IPS-20b (cell line): Measurements from ENCODE around the gene NGB.
"Not testable (repeated sequence)": the region's sequence is repeated elsewhere in the genome, so short reads cannot be mapped to it uniquely, and the experiment has no call there.

Experiments used
- H3K27ac ChIP-seq: one replicate; pipeline ENCODE4 v1.5.1; 2013; ENCODE audit warnings: low read length
- H3K27me3 ChIP-seq: 2 replicates; pipeline ENCODE4 v1.6.1; 2013; ENCODE audit warnings: mild to moderate bottlenecking, low read length, inconsistent platforms; ENCODE audit not compliant: insufficient read depth
- H3K36me3 ChIP-seq: 2 replicates; pipeline ENCODE4 v1.6.1; 2013; ENCODE audit warnings: low read depth, mild to moderate bottlenecking, inconsistent platforms, low read length, moderate library complexity; ENCODE audit not compliant: insufficient read depth
- H3K4me1 ChIP-seq: 2 replicates; pipeline ENCODE4 v1.6.1; 2013; ENCODE audit warnings: mild to moderate bottlenecking, control low read depth, inconsistent platforms, low read length, moderate library complexity; ENCODE audit not compliant: insufficient read depth
- H3K4me3 ChIP-seq: 2 replicates; pipeline ENCODE4 v1.5.1; 2013; ENCODE audit warnings: mild to moderate bottlenecking, low read length, inconsistent platforms
- H3K9ac ChIP-seq: 2 replicates; pipeline ENCODE4 v1.6.1; 2013; ENCODE audit warnings: low read depth, mild to moderate bottlenecking, inconsistent platforms, low read length, moderate library complexity
- H3K9me3 ChIP-seq: 2 replicates; pipeline ENCODE4 v1.6.1; 2013; ENCODE audit warnings: mild to moderate bottlenecking, low read depth, low read length, inconsistent platforms; ENCODE audit not compliant: insufficient read depth

NGB gene, protein sequence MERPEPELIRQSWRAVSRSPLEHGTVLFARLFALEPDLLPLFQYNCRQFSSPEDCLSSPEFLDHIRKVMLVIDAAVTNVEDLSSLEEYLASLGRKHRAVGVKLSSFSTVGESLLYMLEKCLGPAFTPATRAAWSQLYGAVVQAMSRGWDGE

DNA sequence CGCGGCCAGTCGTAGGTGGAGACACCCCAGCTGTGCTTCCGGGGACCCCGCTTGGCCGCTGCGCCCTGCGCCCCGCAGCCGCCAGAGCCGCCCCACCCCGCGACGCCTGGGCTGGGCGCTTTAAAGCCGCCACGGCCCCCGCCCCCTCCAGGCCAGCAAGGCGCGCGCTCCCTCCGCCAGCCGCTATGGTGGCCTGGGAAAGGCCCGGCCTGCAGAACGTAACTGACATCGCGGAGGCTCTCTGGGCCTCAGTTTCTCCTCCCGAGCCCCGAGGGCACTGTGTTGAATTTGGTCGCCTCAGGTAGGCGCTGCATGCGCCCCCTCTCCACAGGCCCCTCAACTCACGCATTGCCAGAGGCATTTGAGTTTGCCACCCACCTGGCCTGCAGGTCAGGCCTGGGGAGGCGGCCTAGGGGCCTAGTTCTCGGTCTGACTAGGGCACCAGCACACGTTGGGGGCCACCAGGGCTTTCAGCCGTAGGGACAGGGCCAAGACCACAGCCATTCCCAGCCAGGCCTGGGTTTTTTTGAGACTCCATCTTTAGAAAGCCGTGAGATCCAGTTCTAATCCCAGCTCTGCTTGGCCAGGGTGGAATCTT lies at the start of gene NGB:
Gene NGB, minus strand, starts transcription at position 94 of the 598 bp plus-strand sequence. CDS start 269 bp downstream, outside the sequence.
- Histone ChIP-seq H3K9ac (no peak within 1 kb of the TSS), H3K36me3 (no peaks in the 10 kb centered on the region), H3K27ac (no peak within 1 kb of the TSS), H3K9me3 (no peaks in the 10 kb centered on the region; the same call in 1 of the 2 replicates), H3K27me3 (peaks cover 69% of the 10 kb centered on the region), H3K4me1 (no peaks in the 10 kb centered on the region), H3K4me3 (peak within 1 kb of the TSS; percentile 54; the same call in 1 of the 2 replicates)

DNA sequence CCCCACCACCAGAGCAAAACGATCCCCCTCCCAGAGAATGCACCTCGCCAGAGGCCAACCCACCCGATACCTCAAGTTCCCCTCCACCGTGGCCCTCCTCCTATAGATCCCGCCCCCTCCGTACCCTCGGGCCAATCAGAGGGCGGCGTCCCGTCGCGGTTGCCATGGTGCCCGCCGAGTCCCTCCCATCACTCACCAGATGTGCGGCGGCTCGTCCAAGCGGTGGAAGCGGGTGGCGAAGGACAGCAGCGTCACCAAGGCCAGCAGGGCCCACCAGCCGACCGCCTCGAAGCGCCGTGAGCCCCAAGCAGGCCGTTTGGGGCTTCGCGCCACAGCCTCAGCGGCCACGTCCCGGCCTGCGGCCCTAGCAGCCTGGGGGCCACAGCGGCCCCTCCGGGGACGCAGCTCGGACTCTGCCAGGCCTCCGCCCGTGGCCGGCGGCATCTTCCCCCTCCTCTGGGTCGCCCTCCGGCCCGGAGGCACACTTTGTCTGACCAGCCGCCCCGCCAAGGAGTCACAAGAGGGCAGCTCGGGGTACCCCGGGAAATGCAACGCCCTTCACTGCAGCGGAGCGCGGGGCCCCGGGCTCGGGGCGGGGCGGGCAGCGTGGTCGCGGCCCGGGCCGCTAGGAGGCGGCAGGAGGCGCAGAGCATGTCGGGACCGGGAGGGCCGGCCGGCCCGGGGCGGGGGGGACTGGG lies 49.4 kb upstream of the NGB start, which contains the start of gene POMT2:
Gene POMT2, minus strand, starts transcription at position 646 of the 698 bp plus-strand sequence. Its CDS starts 202 bp downstream, at position 444.
- H3K4me1 ChIP-seq: peaks cover 16% of the 10 kb centered on the region
- no peaks in the 10 kb centered on the region for H3K36me3 ChIP-seq
- no peaks in the 10 kb centered on the region for H3K27me3 ChIP-seq
- H3K9me3 ChIP-seq: no peaks in the 10 kb centered on the region
- peak within 1 kb of the TSS; percentile 96 for H3K9ac ChIP-seq
- peak within 1 kb of the TSS; percentile 93 for H3K27ac ChIP-seq
- H3K4me3 ChIP-seq: peak within 1 kb of the TSS; percentile 92

DNA sequence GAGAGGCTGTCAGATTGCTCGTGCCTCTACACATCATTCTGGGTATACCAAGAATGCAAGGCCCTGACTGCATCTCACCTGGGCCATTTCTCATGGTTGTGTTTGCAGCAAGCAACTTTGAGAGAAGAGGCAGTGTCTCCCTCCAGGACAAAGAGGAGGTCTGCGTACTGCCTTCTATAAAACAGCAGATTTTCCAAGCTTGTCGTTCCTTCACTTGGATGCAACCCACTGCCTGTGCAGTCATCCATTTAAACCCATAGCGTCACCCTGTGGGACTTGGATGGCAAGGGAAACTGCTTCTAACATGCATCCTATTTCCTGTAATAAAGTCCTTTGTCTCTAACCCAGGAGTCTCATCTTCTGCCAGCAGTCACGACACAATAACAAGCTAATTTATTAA lies 48.4 kb upstream of the NGB start:
- Histone ChIP-seq H3K9me3 (no peaks in the 10 kb centered on the region), H3K4me3 (peak overlapping the region; percentile 92; the same call in 1 of the 2 replicates), H3K9ac (peak overlapping the region; percentile 60; the same call in 1 of the 2 replicates), H3K36me3 (no peaks in the 10 kb centered on the region), H3K27me3 (no peaks in the 10 kb centered on the region), H3K27ac (no peak overlapping the region), H3K4me1 (peaks cover 24% of the 10 kb centered on the region)

DNA sequence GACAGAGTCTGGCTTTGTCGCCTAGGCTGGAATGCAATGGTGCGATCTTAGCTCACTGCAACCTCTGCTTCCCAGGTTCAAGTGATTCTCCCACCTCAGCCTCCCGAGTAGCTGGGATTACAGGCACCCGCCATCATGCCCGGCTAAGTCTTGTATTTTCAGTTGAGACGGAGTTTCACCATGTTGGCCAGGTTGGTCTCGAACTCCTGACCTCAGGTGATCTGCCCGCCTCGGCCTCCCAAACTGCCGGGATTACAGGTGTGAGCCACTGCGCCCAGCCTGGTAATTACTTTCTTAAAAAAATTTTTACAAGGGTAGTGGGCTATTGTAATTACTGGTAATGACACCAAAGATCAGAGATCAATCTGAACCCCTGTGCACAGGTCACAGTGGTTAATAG lies 47.8 kb upstream of the NGB start:
- not testable (repeated sequence) for H3K4me3 ChIP-seq, H3K9me3 ChIP-seq, H3K36me3 ChIP-seq, H3K27me3 ChIP-seq, H3K27ac ChIP-seq, H3K9ac ChIP-seq
- peaks cover 29% of the 10 kb centered on the region for H3K4me1 ChIP-seq

DNA sequence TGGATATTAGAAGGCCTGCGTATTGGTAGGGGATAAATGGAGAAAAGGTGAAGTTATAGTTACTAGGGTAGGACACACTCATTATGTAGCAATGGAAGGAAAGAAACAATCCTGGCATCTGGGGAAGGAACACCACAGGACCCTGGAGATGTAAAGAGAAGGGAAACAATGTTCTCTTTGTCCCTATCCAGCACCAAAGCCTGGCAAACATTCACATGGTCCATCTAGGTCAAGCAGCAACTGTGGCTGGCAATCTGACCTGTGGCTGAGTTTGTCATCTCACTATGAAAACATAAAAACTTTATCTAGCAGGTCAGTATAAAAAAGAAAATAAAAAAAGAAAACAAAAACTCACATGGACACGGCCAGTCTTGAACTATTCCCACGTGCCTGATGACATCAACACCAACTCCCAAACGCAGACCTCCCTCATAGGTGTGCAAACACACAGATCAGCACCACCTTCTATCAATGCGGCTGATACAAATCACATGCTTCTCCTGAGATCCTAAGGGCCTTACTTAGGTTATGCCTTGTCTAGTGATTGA lies 47.1 kb upstream of the NGB start:
- peaks cover 29% of the 10 kb centered on the region for H3K4me1 ChIP-seq
- H3K27me3 ChIP-seq: no peaks in the 10 kb centered on the region
- H3K36me3 ChIP-seq: no peaks in the 10 kb centered on the region
- H3K4me3 ChIP-seq: no peak overlapping the region
- no peak overlapping the region for H3K9ac ChIP-seq
- H3K9me3 ChIP-seq: no peaks in the 10 kb centered on the region
- H3K27ac ChIP-seq: no peak overlapping the region

DNA sequence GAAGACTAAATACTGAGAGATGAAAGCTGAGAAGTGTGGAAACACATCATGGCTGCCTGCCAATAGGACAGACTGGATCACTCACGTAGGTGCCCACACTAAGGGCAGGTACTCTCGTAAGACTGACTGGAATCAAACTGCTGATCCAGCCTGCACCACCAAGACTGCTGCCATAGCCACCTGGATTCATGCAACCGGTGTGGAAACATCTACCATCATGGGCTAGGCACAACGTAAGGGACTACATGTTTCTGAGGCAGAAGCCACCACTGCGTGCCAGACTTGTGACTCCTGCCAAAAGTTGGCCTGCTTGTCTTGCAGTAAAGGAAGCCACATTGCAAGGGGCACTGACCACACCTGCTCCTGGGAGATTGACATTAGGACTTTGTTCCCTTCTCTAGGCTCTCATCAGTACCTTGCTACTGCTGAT lies 45.9 kb upstream of the NGB start:
- Histone ChIP-seq H3K27me3 (no peaks in the 10 kb centered on the region), H3K4me1 (peaks cover 27% of the 10 kb centered on the region), H3K36me3 (no peaks in the 10 kb centered on the region), H3K4me3 (no peak overlapping the region), H3K9me3 (no peaks in the 10 kb centered on the region), H3K27ac (no peak overlapping the region), H3K9ac (no peak overlapping the region)

GRCh38 chr14:77316195-77316505 lies 45.1 kb upstream of the NGB start:
- Histone ChIP-seq H3K27me3 (no peaks in the 10 kb centered on the region), H3K4me1 (peaks cover 26% of the 10 kb centered on the region), H3K9ac (no peak overlapping the region), H3K36me3 (no peaks in the 10 kb centered on the region), H3K4me3 (no peak overlapping the region), H3K27ac (no peak overlapping the region), H3K9me3 (no peaks in the 10 kb centered on the region)

- 0 out of 2 replicates have a peak, but pooled peaks cover 3% of the 10 kb centered on the region for H3K36me3 ChIP-seq
- H3K27ac ChIP-seq: peak overlapping the region; percentile 13
- peaks cover 24% of the 10 kb centered on the region for H3K4me1 ChIP-seq
Observed at GRCh38 chr14:77314539-77315457, 43.8 kb upstream of the NGB start.

DNA sequence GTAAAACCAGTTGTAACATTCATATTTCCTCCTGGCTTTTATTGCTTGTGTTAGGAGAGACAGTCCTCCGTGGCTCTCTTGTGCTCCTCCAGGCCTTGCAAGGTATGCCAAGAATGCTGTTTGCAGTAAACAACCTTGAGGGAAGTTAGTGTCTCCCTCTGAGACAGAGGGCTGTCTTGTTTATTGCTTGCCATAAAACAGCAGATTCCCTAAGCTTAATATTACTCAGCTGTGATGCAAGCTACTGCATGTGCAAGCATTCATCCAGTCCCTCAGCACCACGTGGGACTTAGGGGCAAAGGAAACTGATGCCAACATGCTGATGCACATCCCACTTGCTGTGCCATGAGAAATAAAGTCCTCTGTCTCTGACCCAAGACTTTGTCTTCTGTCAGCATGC lies 43.0 kb upstream of the NGB start:
- 0 out of 2 replicates have a peak, but pooled peaks cover 3% of the 10 kb centered on the region for H3K36me3 ChIP-seq
- H3K9ac ChIP-seq: peak overlapping the region; percentile 52; the same call in 1 of the 2 replicates
- H3K4me1 ChIP-seq: peaks cover 20% of the 10 kb centered on the region
- H3K4me3 ChIP-seq: 0 out of 2 replicates have a peak overlapping the region, but pooled peaks have one; percentile 24
- H3K27ac ChIP-seq: peak overlapping the region; percentile 13
- no peaks in the 10 kb centered on the region for H3K9me3 ChIP-seq
- no peaks in the 10 kb centered on the region for H3K27me3 ChIP-seq

More at GRCh38 chr14:77314539-77315457, 43.8 kb upstream of the NGB start:
- Histone ChIP-seq H3K27me3 (no peaks in the 10 kb centered on the region), H3K4me3 (0 out of 2 replicates have a peak overlapping the region, but pooled peaks have one; percentile 24), H3K9me3 (no peaks in the 10 kb centered on the region), H3K9ac (peak overlapping the region; percentile 52; the same call in 1 of the 2 replicates)

- Histone ChIP-seq H3K9ac (peak overlapping the region; percentile 52; the same call in 1 of the 2 replicates), H3K27me3 (no peaks in the 10 kb centered on the region), H3K36me3 (0 out of 2 replicates have a peak, but pooled peaks cover 3% of the 10 kb centered on the region), H3K4me1 (peaks cover 20% of the 10 kb centered on the region), H3K4me3 (no peak overlapping the region), H3K27ac (no peak overlapping the region), H3K9me3 (no peaks in the 10 kb centered on the region)
Observed at GRCh38 chr14:77313371-77313770, 42.4 kb upstream of the NGB start.

GRCh38 chr14:77311217-77311616 lies 40.2 kb upstream of the NGB start:
- Histone ChIP-seq H3K36me3 (peaks cover 5% of the 10 kb centered on the region), H3K4me1 (peaks cover 28% of the 10 kb centered on the region), H3K27me3 (no peaks in the 10 kb centered on the region), H3K27ac (no peak overlapping the region), H3K9ac (no peak overlapping the region), H3K9me3 (no peaks in the 10 kb centered on the region), H3K4me3 (no peak overlapping the region)
